ENCODE measurements around the gene CIB4.
A peak's percentile ranks its signal among the peaks of the same experiment; 100 is the strongest.

The CIB4 gene

DNA sequence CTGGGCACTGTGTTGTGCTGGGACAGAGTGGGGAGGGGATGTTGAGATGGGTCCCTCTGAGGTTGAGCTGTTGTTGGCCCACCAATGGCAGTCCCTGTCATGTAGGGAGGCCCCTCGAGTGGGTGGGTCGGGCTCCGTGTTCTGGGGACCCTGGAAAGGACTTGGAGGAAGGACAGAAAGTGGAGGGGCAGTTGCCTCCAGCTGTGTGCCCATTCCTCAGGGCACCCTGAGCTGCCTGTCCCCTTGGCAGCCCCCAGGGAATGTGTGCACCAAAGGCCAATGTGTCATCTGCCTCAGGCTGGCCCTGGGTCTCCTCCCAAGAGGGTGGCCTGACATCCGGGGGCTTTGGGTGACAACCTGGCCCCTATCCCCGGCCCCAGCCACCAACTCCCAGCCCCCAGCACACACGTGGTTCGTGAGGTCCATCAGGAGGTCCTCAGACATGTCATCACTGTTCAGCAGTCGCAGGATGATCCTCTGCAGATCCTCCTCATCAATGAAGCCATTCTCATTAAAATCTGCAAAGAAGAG lies 57.7 kb downstream of the CIB4 start:
- DNase-seq (ENCODE audit: low read depth in 2 of 2, low spot score in 1 of 2), result no peak

- DNase-seq (ENCODE audit: low read depth in 2 of 2, low spot score in 1 of 2), result no peak
These were observed 58.3 kb downstream of the CIB4 start for GRCh38 chr2:26582890-26583289.

DNA sequence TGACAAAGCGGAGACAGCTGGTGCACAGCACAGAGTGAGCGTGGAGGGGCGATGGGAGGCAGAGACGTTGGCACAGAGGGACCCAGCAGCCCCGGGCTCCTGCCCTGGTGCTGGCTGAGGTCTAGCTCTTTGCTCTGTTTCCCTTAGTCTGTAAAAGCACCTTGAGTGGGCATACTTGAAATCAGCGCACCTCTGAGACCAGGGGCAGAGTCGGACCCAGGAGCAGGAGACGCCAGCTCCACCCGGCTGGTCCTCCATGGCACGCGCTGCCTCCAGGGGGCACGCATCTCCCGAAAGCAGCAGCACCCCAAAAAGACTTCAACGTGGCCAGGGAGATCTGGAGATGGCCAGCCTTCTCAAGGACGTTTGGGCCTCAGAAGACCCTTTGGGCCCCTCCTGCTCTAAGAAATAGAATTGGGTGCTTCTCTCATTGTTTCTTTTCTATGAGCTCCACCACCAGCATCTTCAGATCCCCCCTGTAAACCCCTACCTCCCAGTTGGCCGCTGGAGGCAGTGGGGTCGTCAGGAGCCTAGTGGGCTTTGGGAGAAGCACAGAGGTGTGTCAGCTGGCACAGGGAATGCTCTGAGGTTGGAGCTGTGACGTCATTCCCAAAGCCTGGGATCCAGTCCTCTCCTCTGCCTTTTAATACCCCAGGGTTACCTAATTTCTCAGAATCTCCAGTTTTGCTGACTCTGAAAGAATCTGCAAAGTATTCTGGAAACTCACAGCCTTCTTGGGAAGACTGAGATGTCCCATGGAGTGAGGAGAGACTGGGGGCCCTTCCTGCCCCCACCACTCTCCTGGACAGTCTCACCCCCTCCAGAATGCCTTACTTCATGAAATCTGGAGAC lies 58.9 kb downstream of the CIB4 start:
- no peak for DNase-seq (ENCODE audit: low read depth in 2 of 2, low spot score in 1 of 2)

GRCh38 chr2:26581266-26581990 lies 59.7 kb downstream of the CIB4 start:
- DNase-seq (ENCODE audit: low read depth in 2 of 2, low spot score in 1 of 2), result no peak

DNA sequence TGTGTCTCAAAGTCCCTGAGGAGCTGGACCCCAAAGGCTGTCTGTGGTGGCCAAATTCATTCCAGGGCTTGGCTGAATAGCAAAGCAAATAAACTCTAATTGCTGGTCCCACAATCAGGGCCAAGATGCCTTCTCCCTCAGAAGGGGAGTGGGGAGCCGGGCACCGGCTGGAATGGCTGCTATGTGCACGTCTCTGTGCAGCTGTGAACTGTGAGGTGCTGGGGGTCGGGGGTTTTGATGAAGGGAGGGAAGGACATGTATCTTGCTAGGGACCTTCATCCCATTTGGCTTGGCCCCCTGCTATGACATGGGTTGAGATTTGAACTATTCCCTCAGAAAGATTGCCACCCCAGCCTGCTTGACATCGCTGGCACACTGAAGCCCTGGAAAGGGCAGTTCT lies 60.4 kb downstream of the CIB4 start:
- DNase-seq (ENCODE audit: low read depth in 2 of 2, low spot score in 1 of 2), result no peak

GRCh38 chr2:26580151-26580550 lies 61.0 kb downstream of the CIB4 start:
- DNase-seq (ENCODE audit: low read depth in 2 of 2, low spot score in 1 of 2), result no peak

DNA sequence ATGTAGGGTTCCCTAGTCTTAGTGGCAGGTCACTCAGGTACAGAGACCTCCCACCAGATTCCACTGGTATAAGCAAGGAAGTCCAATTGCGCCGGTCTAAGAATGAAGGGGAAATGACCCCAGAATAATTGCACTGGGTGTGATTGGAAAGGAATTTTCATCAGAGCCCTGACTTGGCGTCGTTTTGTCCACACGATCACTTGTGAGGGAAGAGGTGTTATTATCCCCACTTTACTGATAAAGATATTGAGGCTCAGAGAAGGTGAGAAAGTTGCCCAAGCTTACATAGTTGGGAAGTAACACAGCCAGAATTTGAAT lies 61.5 kb downstream of the CIB4 start:
- no peak for DNase-seq (ENCODE audit: low read depth in 2 of 2, low spot score in 1 of 2)

GRCh38 chr2:26579025-26579722 lies 62.0 kb downstream of the CIB4 start:
- no peak for DNase-seq (ENCODE audit: low read depth in 2 of 2, low spot score in 1 of 2)

GRCh38 chr2:26578581-26578980 lies 62.6 kb downstream of the CIB4 start:
- DNase-seq (ENCODE audit: low read depth in 2 of 2, low spot score in 1 of 2), result no peak

GRCh38 chr2:26578113-26578458 lies 63.1 kb downstream of the CIB4 start:
- no peak for DNase-seq (ENCODE audit: low read depth in 2 of 2, low spot score in 1 of 2)

DNA sequence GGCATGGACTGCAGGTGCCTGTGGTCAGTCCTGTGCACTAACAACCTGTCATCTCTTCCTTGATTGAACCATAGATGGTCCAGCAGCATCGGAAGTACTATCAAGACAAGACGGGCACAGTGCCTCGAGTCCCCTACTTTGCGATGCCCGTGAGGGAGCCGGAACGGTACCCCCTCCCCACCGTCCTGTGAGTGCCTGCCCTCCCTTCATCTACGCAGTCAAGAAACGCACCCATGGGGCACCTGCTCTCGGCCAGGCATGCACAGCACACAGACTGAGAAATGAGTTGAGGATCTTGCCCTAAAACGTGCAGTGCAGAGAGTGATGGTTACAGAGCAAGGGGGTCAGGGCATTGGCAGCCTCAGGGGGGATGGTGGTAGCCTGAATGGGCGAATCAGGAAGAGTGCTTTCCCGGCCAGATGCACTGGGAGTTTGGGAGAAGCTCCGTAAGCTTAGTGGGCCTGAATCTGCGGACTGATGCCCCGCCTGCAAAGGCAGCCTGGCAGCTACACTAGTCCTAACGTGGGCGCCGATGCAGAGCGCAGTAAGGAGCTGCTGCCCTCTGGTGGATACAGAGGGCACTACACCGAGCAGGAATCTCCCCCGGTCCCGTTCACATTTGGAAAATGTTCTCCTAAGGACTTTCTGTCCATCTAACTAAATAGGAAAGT lies 63.6 kb downstream of the CIB4 start:
- peak; percentile 15 to 33 for DNase-seq (ENCODE audit: low read depth in 2 of 2, low spot score in 1 of 2)

DNA sequence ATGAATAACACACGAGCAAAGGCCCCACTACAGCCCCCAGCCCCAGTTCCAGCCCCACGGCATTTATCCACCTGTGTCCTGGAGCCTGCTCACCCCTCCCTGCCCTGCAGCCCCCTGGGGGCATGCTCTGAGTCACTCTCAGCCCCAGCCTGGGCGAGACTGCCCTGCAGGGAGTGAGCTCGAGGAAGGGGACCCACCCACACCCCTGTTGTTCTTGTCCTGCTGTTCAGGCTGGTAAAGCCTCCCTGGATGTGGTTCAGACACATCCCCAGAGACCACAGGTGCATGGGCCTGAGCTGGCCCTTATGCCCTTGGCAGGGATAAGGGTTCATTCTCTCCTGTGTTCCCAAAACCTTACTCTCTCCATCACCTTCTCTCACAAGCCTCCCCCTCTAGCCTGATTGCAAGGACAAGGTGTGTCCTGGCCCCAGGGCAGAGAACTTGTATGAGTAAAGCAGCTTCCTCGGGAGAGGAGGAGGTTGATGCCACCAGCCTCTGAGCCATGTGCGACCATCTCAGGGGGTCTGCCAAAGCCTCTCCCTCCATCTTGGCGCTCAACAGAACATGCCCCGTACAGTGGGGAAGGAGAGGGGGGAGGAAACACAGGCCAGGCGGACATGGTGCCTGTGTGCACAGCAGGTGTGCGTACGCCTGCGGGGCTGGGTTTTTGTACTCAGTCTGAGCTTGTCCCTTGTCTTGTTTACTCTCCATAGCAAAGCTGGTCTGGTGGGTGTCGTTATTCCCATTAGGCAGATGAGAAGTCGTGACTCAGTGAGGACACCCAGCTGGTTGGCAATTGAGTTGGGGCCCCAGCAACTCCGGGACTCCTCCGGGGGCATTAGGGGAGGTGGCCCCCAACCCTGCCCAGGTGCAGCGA lies 64.4 kb downstream of the CIB4 start:
- DNase-seq (ENCODE audit: low read depth in 2 of 2, low spot score in 1 of 2), result no peak

DNA sequence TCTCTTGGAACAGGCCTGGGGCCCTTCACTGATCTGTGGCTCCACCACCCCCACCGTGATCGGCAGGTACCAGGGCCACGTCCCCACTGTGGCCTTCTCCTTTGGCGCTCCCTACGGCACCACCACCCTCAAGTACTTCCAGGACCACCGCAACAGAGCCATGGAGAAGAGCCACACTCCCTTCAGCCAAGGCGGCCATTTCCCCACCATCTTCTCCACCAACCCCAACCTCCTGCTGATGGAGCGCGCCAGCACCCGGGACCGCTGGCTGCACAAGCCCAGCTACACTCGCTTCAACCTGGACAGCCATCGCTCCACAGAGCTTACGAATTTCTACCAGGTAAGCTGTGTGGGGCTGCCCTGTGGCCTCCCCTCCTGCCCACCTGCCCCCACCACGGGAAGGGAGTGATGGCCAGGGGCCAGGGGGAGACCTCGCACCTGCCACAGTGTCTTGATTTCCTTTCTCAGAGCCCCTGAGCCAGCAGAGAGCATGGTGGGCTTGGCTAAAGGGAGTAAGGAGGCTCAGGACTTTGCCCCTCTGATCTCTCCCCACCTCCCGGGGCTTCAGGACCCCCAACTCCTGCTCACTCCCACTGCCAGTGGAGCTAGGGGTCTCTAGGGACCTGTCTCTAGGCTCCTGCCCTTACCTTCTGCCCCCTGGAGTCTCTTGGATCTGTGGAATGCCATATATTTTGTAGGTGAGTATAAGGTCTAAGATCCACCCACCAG lies 65.2 kb downstream of the CIB4 start:
- no peak for DNase-seq (ENCODE audit: low read depth in 2 of 2, low spot score in 1 of 2)

DNA sequence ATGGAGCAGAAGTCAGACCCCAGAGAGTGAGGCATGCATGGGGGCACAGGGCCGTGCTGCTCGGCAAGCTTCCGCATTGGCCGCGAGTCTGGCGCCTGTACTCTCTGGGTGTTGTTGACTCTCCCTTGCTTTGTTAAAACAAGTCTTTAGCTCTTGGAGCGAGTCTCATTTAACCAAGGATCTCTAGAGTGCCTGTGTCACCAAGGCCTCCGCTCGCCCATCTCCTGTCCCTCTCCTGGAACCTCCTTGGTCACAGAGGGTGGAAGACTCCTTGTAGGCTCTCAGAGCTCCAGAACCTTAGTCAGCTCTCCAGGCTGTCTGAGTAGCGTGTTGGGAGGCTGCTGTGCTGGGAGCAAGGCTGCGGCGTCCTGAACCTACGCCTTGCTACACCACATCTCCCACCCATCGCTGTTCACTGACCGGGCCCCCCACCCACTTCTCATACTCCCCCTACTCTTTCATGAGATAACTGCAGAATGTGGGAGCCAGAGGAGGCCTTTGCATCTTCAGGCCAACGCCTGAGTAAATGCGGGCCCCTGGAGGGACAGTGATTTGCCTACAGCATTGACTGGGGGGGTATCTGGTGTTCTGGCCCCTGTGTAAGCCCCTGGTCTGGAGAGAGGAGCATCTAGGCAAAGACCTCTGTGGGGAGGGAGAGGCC lies 66.1 kb downstream of the CIB4 start:
- DNase-seq (ENCODE audit: low read depth in 2 of 2, low spot score in 1 of 2), result no peak

DNA sequence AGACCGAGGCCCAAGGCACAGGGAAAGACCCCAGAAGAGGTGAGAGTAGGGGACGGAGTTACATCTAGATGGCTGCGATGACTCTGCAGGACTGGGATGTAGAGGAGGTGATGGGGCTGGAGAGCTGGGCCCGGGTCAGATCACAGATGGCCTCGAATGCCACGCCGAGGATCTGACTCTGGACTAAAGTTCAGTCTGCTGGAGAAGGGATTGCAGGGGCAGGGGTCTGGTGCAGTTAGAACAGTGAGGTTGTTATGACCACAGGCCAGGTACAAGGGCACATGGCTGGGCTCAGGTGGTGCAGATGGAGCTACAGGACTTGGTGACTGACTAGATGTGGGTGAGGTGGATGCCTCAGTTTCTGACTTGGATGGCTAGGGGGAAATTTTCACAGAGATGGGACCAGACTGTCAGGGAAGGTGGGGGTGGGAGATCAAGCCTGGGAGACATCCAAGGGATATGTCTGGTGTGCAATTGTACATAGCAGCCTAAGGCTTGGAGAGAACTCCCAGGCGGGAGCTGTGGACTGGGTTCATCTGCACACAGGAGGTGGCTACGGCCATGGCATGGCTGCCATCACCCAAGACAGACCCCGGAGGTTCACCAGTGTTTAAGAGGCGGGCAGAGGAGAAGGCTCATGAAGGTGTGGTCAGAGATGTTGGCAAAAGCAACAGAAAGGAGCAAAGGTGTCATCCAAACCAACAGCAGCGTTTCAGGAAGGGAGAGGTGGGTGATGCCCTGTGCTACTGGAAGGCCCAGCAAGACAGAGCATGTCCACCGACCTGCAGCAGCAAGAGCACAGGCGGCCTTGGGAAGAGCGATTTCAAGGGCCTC lies 66.9 kb downstream of the CIB4 start:
- DNase-seq (ENCODE audit: low read depth in 2 of 2, low spot score in 1 of 2), result no peak

DNA sequence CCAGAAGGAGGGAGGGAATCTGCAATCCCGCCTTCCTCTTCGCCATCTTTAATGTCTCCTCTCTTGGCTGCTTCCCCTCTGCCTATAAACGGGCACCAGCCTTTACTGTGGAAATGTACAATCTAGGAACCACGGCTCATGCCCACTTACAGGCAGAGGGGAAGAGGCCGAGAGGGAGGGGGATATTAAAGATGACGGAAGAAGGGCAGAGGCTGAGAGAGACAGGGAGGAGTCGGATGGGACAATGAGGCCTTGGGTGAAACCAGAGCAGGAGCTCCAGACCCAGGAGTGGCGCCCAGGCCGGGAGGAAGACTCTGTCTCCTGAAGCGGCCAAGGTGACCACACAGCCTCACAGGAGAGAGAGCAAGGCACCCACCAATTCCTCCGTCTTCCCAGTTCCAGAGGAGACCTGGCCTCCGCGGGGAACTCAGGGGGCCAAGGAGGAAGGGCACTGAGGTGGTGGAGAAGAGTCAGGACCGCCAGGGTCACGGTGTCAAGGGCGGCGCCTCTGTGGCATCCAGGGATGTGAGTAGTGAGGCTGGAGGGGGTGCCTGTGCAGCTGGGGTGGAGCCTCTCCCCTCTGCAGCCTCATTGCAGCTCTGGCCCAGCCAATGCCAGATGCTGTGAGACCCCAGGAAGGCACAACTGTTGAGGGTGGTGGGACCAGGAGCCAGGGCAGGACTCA lies 67.8 kb downstream of the CIB4 start:
- no peak for DNase-seq (ENCODE audit: low read depth in 2 of 2, low spot score in 1 of 2)

DNA sequence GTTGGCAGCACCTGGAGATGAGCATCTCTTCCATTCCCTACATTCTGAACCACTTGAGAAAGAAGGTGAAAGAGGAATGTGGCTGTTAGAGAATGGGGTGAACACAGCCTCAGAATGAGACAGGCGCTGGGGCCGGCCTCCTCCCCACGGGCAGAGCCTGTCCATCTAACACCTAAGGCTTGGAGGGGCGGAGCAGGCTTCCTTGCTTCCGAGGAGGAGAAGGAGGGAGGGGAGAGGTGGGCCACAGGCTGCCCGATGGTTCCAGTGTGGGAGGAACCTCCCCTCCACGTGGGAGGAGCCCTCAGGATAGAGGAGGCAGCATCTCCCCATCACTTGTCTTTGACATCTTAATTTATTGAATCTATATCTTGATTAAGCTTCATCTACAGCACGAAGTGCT lies 68.6 kb downstream of the CIB4 start:
- DNase-seq (ENCODE audit: low read depth in 2 of 2, low spot score in 1 of 2), result no peak

DNA sequence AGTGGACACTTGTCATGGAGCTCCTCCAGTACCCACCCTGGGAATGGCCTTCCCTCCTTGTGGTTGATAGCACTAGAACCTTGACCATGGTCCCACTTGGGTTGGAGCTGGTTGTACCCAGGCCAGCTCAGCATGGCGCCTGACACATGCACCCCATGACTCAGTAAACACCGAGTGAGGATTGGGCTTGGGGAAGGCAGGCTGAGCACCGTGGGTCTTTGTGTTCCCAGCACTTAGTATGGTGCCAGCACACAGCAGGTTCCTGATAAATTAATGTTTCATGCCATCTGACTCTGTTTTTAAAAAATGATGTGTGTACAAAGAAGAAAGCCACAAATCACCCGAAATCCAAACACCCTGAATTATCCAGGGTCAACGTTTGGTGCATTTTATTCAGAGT lies 69.8 kb downstream of the CIB4 start:
- DNase-seq (ENCODE audit: low read depth in 2 of 2, low spot score in 1 of 2), result no peak
